ENCODE data around the gene USP33. TPM values are rescaled to one million over a fixed set of nuclear protein-coding genes. Genes with fewer than 3 reads are reported as not detected.

USP33 gene
- total and polyA plus RNA-seq, 9 of the 15 experiments (the other 6 are each of a cell fraction or from before 2014, with no cell fraction given), result 22.4 to 83.5 (median 44.7) TPM

DNA sequence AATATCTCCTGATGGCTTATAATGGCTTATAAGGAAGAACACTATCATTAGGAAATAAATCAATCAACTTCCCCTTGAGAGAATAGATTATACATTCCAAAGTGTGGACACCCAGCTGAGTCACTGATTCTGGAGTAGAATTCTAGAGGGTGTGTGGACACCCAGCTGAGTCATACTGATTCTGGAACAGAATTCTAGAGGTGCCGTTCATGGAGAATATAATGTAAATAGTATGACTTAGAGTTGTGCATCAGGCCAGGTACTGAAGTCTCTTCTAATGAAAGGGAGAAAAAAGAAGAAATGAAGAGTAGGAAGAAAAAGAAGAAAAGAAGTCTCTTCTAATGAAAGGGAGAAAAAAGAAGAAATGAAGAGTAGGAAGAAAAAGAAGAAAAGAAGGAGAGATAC lies 2.4 kb upstream of the USP33 start:
- H3K4me1 ChIP-seq (replicated peaks in 1 of 2; ENCODE audit: control insufficient read depth in 2 of 2, insufficient read depth in 2 of 2, low read length in 2 of 2), result peaks cover 16 to 17% of the 10 kb centered on the region in 2 experiments; a peak in 4 of 5 replicates
- peaks cover 25% of the 10 kb centered on the region for H3K79me2 ChIP-seq (ENCODE audit: control insufficient read depth, insufficient read depth, low read length)
- DNase-seq (ENCODE audit: extremely low read depth in 1 of 4, low spot score in 3 of 4) (peak; percentile 24 to 79 (median 32)), ATAC-seq (no peak), FAIRE-seq (peak; percentile 15)
- H3K27me3 ChIP-seq (ENCODE audit: control insufficient read depth in 2 of 2, insufficient read depth in 2 of 2, low read length in 2 of 2), result no peaks in the 10 kb centered on the region
- peak overlapping the region; percentile 9; the same call in 1 of the 2 replicates for H3K4me2 ChIP-seq (ENCODE audit: insufficient read depth, low read length)
- BruUV-seq (replicated peaks), result no TSS peak
- peaks cover under 1% of the 10 kb centered on the region; the same call in 1 of the 3 replicates for H3K36me3 ChIP-seq (ENCODE audit: control insufficient read depth, insufficient read depth, low read length)
- intact Hi-C loops (cut with micrococcal nuclease), result no loop called here
- CTCF ChIA-PET (ENCODE audit: low intra/inter-chr PET ratio), result no interaction called here
- H3K9ac ChIP-seq (ENCODE audit: insufficient read depth in 1 of 2, low read depth in 2 of 2, low read length in 2 of 2), result no peak overlapping the region
- no peak overlapping the region for H3K27ac ChIP-seq (ENCODE audit: extremely low read depth, low read depth, low read length)
- no peaks in the 10 kb centered on the region for H3K9me3 ChIP-seq (replicated peaks; ENCODE audit: control insufficient read depth, insufficient read depth, low read depth, low read length)
- in situ Hi-C loops (cut with MboI), result no loop called here
- POLR2A ChIA-PET, result interaction anchor here (0.7 to 0.8 kb wide), 2 partner anchors 15 to 18 kb away, joined by 3 read pairs; partner anchors contain the start of gene MIGA1
- H3K9me1 ChIP-seq (ENCODE audit: control insufficient read depth, insufficient read depth, low read length), result no peaks in the 10 kb centered on the region
- no peak overlapping the region for H3K4me3 ChIP-seq
- H2AFZ ChIP-seq (ENCODE audit: low read depth, low read length), result peak overlapping the region; percentile 75
- no peaks in the 10 kb centered on the region; the same call in 1 of the 2 replicates for H4K20me1 ChIP-seq (replicated peaks; ENCODE audit: control insufficient read depth, insufficient read depth, low read length)
- WGBS (ENCODE audit: insufficient coverage, low coverage, missing lambda C conversion rate), result 0% methylated on average over 1 of the region's 1 CpG
- TF ChIP-seq RBM22 (IDR thresholded peaks at IDR 0.05; ENCODE audit: low read depth, low read length, poor library complexity, severe bottlenecking) (no peak), TOE1 (IDR thresholded peaks at IDR 0.05; ENCODE audit: borderline replicate concordance) (no peak), TOE1 (CRISPR knock-in tag; IDR thresholded peaks at IDR 0.05; ENCODE audit: borderline replicate concordance, low read depth) (0 out of 2 replicates have a peak, but pooled peaks have one; percentile 4), POLR2AphosphoS2 (IDR thresholded peaks at IDR 0.05; ENCODE audit: low read length) (no peak), ADNP (tag; IDR thresholded peaks at IDR 0.05) (peak; percentile 45; the same call in 1 of the 2 replicates), ZNF274 (IDR thresholded peaks at IDR 0.05; ENCODE audit: borderline replicate concordance, low read depth, low read length) (no peak), HLTF (IDR thresholded peaks at IDR 0.05) (no peak), TEAD4 (IDR thresholded peaks at IDR 0.05; ENCODE audit: low read length) (peak; percentile 73), TEAD4 (CRISPR knock-in tag; IDR thresholded peaks at IDR 0.05; ENCODE audit: borderline replicate concordance) (no peak), HCFC1 (IDR thresholded peaks at IDR 0.05; ENCODE audit: low read depth, low read length) (no peak), MEIS2 (IDR thresholded peaks at IDR 0.05; ENCODE audit: partially characterized antibody) (peak; percentile 96), ETV1 (tag; conservative IDR thresholded peaks at IDR 0.05; ENCODE audit: low read depth) (0 out of 2 replicates have a peak, but pooled peaks have one; percentile 27), FUS (optimal IDR thresholded peaks at IDR 0.05; ENCODE audit: low read depth, low read length) (no peak), NFE2 (IDR thresholded peaks at IDR 0.05; ENCODE audit: low read depth) (peak; percentile 95), PKNOX1 (IDR thresholded peaks at IDR 0.05) (peak; percentile 80), NCOR1 (IDR thresholded peaks at IDR 0.05) (peak; percentile 35; the same call in 1 of the 2 replicates), MTA1 (IDR thresholded peaks at IDR 0.05; ENCODE audit: borderline replicate concordance) (peak; percentile 46; the same call in 1 of the 2 replicates), SOX6 (IDR thresholded peaks at IDR 0.05) (peak; percentile 86)
- TF ChIP-seq, protein P1, sequence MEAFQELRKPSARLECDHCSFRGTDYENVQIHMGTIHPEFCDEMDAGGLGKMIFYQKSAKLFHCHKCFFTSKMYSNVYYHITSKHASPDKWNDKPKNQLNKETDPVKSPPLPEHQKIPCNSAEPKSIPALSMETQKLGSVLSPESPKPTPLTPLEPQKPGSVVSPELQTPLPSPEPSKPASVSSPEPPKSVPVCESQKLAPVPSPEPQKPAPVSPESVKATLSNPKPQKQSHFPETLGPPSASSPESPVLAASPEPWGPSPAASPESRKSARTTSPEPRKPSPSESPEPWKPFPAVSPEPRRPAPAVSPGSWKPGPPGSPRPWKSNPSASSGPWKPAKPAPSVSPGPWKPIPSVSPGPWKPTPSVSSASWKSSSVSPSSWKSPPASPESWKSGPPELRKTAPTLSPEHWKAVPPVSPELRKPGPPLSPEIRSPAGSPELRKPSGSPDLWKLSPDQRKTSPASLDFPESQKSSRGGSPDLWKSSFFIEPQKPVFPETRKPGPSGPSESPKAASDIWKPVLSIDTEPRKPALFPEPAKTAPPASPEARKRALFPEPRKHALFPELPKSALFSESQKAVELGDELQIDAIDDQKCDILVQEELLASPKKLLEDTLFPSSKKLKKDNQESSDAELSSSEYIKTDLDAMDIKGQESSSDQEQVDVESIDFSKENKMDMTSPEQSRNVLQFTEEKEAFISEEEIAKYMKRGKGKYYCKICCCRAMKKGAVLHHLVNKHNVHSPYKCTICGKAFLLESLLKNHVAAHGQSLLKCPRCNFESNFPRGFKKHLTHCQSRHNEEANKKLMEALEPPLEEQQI (IDR thresholded peaks at IDR 0.05), result peak; percentile 33; the same call in 1 of the 2 replicates
- TF ChIP-seq, protein P2, sequence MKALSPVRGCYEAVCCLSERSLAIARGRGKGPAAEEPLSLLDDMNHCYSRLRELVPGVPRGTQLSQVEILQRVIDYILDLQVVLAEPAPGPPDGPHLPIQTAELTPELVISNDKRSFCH (CRISPR knock-in tag; IDR thresholded peaks at IDR 0.05), result no peak
- TF ChIP-seq, protein P2 (tag; IDR thresholded peaks at IDR 0.05), result 0 out of 2 replicates have a peak, but pooled peaks have one; percentile 38
